ENCODE data around the gene SLU7.
"Not testable (repeated sequence)": the region's sequence is repeated elsewhere in the genome, so short reads cannot be mapped to it uniquely, and the experiment has no call there.

Gene SLU7

GRCh38 chr5:160450164-160450932 is 31.5 kb upstream of the SLU7 start:
- no peak for DNase-seq

GRCh38 chr5:160449458-160449857 is 30.6 kb upstream of the SLU7 start:
- DNase-seq = no peak

GRCh38 chr5:160448886-160449285 is 30.0 kb upstream of the SLU7 start:
- no peak for DNase-seq

GRCh38 chr5:160445751-160446150 is 26.9 kb upstream of the SLU7 start:
- no peak for DNase-seq

- no peak for DNase-seq
Observed at GRCh38 chr5:160445132-160445531, 26.3 kb upstream of the SLU7 start.

DNA sequence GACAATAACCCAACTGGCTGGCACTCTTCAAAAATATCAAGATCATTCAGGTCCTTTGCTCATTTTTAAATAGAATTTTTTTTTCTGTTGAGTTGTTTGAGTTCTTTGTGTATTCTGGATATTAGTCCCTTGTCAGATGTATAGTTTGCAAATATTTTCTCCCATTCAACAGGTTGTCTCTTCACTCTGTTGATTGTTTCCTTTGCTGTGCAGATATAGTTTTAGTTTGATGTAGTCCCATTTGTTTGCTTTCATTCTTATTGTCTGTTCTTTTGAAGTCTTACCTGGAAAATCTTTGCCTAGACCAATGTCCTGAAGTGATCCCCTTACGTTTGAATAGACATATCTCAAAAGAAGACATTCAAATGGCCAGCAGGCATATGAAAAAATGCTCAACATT is 25.5 kb upstream of the SLU7 start:
- DNase-seq = no peak

- DNase-seq = no peak
Observed at GRCh38 chr5:160442824-160443431, 24.0 kb upstream of the SLU7 start.

- no peak for DNase-seq
Observed at GRCh38 chr5:160441311-160441781, 22.5 kb upstream of the SLU7 start.

DNA sequence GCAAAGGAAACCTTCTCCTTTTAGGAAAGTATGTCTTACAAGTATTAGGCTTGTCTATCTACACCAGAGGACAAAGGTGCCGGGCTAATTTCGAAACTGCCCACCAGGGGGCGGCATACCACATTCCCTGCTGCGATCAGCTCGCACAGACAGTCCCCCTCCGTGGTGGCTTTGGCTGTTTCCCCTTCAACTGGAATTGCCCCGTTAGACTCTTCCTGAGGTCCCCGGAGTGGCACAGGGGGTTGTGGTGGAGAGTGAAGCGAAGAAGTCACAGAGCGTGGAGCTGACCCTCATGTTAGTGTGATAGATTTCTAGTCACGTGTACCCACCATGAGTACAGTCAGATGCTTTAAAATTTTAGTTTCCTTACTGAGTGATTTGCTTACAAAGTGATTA is 20.3 kb upstream of the SLU7 start:
- peak; percentile 75 to 86 for DNase-seq

DNA sequence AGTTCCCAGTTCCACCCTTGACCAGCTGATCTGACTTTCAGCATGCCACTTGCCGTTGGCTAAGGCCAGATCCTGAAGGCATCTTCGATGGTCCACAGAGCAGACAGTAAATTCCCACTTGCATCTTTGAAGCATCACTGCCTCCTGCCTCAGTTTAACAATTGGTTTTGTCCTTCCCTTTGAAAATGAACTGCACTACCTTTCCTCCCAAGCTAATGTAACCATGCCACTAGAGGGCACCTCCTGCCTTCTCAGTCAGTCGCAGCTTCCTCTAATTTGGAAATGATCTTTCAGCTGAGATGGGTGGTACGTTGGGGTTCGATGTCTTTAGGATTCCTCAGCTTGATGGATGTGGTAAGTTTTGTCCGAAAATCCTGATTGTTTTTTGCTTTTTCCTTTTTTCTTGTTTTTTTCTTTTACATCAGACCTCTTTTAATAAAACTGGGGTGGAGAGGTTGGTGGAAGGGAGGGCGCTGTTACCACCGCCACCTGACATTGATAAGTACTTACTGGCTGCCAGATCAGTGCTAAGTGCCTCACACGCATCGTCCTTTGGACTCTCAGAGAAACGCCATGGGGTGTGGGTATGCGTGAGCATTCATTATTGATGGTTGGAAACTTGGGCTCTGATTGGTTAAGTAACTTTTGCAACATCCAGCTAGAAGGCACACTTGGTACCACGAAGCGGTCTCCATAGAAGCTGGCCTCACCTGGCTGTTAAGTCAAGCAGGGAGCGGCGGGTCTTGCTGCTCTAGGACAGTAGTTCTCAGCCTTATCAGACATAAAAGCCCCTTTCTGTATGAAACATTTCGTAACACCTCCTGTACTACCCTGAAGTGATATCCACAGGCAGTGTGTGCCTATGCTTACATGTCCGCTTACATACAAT is 19.7 kb upstream of the SLU7 start:
- peak; percentile 78 to 82 for DNase-seq

- no peak for DNase-seq
Observed at GRCh38 chr5:160437271-160437670, 18.4 kb upstream of the SLU7 start.

DNA sequence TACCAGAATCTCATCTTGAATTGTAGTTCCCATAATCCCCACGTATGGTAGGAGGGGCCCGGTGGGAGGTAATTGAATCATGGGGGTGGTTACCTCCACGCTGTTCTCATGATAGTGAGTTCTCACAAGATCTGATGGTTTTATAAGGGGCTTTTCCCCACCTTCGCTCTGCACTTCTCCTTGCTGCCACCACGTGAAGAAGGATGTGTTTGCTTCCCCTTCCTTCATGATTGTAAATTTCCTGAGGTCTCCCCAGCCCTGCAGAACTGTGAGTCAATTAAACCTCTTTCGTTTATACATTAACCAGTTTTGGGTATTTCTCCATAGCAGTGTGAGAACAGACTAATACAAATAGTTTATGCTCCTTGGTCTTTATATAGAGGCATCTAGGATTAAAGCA is 17.8 kb upstream of the SLU7 start:
- DNase-seq = not testable (repeated sequence)

DNA sequence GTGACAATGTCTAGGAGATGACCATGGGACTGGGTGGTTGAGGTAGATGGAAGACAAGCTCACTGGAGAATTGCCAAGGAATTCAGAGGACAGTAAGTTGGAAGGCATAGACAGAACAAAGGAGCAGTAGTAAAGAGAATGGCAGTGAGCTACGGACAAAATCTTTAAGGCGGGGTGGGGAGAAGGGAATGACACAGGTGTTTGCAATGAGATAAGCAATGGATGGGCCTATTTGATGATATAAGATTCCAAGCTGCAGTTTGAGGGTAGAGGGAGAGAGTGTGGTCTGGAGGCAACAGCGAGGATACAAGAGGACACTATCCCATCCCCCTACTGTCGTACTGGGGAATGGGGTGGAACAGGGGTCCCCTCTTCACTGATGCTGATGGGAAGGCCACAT is 17.1 kb upstream of the SLU7 start:
- DNase-seq = no peak

GRCh38 chr5:160435532-160435931 is 16.7 kb upstream of the SLU7 start:
- no peak for DNase-seq

- no peak for DNase-seq
Observed at GRCh38 chr5:160434022-160434531, 15.2 kb upstream of the SLU7 start.

DNA sequence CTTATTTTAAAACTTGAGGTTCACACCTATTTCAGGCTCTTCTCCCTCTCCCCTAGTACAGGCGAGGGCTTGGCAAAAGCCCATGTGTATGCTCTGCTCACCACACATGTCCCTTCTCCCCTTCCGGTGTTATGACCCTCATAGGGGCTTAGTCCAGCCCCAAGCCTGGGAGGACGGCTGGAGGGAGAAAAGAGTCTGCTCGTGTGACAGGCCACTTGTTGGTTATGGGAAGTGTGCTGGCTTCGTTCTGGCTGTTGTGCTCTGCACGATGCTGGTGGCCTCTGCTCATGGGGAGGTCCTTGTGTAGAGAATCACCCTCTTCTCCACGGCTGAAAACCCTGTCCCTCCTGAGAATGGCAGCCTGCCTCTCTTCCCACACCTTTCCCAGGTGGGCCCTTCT is 13.9 kb upstream of the SLU7 start:
- DNase-seq = no peak

DNA sequence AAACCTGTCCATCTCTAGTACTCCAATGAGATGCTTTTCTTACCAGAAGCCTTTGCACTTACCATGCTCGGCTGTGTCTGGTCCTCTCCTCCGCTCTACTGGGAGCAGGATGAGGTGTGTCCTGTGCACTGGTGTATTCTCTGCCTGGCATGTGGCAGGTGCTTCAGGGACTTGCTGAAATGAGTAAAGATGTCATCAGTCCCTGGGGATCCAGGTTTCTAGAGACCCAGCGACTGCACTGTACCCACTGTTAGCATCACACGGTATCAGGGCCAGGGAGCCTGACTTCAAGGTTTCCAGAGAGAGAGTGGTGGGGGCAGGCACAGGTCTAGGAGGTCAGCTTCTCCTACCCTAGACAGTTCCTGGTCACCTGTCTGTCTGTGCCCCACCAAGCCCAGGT is 13.3 kb upstream of the SLU7 start:
- DNase-seq = no peak

- no peak for DNase-seq
Observed at GRCh38 chr5:160427607-160428006, 8.7 kb upstream of the SLU7 start.

DNA sequence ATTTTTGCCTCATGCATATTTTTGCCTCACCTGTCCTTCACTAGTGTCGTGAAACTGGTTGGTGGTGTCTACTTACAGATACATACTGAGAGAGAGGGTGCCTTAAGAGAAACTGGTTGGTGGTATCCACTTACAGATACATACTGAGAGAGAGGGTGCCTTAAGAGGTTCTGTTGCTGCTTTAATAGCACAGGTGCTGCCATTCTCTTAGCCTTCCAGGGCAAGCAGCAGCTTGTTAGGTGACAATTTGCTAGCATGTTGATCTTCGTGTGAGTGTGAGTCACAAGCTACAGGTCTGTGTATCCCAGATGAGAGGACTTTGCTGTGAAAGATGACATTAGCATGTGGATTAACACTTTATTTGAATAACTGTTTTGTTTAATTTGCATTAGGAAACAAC is 4.2 kb upstream of the SLU7 start:
- no peak for DNase-seq

DNA sequence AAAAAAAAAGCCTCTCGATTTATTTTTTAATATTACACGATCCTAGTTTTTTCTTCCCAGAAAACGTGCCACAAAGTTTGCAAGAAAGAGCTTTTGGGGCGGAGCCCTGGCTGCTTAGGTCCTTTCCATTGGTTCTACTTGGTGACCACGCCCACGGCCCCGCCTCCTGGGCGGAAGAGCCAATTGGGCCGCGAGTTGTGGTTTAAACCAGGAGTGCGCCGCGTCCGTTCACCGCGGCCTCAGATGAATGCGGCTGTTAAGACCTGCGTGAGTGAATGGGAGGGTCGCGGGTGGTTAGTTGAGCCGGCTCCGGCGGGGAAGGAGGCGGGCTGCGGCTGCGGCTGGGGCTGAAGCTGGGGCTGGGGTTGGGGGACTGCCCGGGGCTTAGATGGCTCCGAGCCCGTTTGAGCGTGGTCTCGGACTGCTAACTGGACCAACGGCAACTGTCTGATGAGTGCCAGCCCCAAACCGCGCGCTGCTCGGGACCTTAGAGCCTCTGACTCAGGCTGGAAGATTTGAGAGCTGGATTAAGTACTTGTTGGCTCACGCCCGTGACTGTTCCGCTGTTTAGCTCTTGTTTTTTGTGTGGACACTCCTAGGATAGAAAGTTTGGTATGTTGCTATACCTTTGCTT is 2.9 kb upstream of the SLU7 start, which contains the start of gene PTTG1:
Gene PTTG1 (plus strand): TSS at position 231 of the 634 bp plus-strand sequence. CDS start 458 bp downstream, outside the sequence.
- peak; percentile 89 to 97 for DNase-seq

GRCh38 chr5:160420331-160420610 is 1.4 kb upstream of the SLU7 start:
- DNase-seq = no peak

DNA sequence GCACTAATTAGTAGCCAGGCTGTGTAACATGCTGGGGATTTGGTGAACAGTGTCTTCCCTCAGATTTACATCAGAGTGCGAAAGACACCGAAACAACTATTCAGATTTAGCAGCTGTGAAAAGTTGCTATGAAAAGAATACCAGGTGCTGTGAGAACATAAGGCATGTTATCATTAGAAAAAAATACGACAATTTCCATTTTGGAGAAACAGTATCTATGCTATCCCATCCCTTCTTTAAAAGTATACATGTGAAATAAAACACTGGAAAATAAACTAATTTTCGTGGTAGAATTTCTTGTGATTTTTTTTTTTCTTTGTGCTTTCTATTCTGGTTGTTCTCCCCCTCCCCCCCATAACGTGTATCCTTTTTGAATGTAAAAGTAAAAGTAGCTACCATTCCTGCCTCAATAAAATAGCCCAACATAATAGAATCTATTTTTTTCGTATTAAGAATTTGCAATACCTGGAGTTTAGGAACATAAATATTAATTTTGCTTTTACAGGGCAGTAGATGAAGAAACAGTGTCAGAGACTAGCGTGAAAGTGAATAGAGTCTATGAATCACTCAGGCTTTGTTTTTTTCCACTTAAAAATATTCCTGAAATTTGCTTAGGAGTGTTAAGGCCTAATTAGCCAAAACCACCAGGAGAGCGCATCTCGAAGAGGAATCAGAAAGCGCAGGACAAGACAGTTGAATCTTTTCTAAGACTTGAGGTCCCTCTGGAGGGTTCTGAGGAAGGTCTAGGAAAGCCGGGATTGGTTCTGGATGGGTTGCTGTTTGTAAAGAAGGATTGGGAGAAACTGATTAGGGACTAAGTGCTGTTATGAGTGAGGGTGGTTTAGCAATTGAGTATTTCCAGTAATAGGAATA is 813 bp upstream of the SLU7 start:
- DNase-seq = no peak
